HepG2 (cell line): ENCODE results near the gene TBL3.

Experiments used
- CTCF ChIP-seq: sonication (generic); formaldehyde crosslinking; IDR thresholded peaks from 2 replicates; pipeline ENCODE4 v1.5.0; 2020; ENCODE audit warnings: mild to moderate bottlenecking, missing genetic modification reagents, moderate library complexity
- HNF4A ChIP-seq: sonication (generic); formaldehyde crosslinking; IDR thresholded peaks from 2 replicates; pipeline ENCODE4 v1.4.0; 2020; ENCODE audit warnings: missing genetic modification reagents
- MAFF ChIP-seq: IDR thresholded peaks from 2 replicates; pipeline ENCODE4 v1.6.1; 2011; ENCODE audit warnings: low read depth, low read length, improper control_type of control experiment
- SMC3 ChIP-seq: IDR thresholded peaks from 2 replicates; pipeline ENCODE4 v1.6.1; 2011; ENCODE audit warnings: low read length, improper control_type of control experiment
- ZC3H13 ChIP-seq: sonication (generic); formaldehyde crosslinking; IDR thresholded peaks from 2 replicates; pipeline ENCODE4 v1.8.1; 2023; ENCODE audit warnings: mild to moderate bottlenecking, missing genetic modification reagents, moderate library complexity
- ZNF570 ChIP-seq: sonication (generic); formaldehyde crosslinking; IDR thresholded peaks from 2 replicates; pipeline ENCODE4 v1.4.0; 2020; ENCODE audit warnings: mild to moderate bottlenecking, missing genetic modification reagents, borderline replicate concordance

- TF ChIP-seq CTCF (CRISPR knock-in tag) (no peak), ZNF570 (CRISPR knock-in tag) (no peak), SMC3 (no peak), ZC3H13 (CRISPR knock-in tag) (peak; percentile 72; the same call in 1 of the 2 replicates), MAFF (no peak), HNF4A (CRISPR knock-in tag) (no peak)
Measured at GRCh38 chr16:1960665-1961630, 10.9 kb upstream of the TBL3 start.
